Inflammatory macrophage treated with lipopolysaccharide for 1 hour (primary cell): Measurements from ENCODE around the gene EIF2B1.

Experiments used
- DNase-seq, 2 donors: peaks; one replicate each; pipeline ENCODE4 v3.0.0-alpha.2; 2020 to 2022

Gene EIF2B1

GRCh38 chr12:123633379-123634141 is at the start of gene EIF2B1, which contains the start of gene GTF2H3:
Gene EIF2B1, minus strand, starts transcription at chr12:123633686. Its CDS starts 129 bp downstream, at chr12:123633557.
Gene GTF2H3, plus strand, starts transcription at chr12:123633829. Its CDS starts 31 bp downstream, at chr12:123633860.
- peak; percentile 96 to 97 for DNase-seq

GRCh38 chr12:123681605-123682004 is 48.1 kb upstream of the EIF2B1 start:
- DNase-seq = peak; percentile 72 to 75

GRCh38 chr12:123678981-123679380 is 45.5 kb upstream of the EIF2B1 start:
- no peak for DNase-seq

GRCh38 chr12:123676616-123677320 is 43.3 kb upstream of the EIF2B1 start:
- DNase-seq = no peak

- no peak for DNase-seq
Measured at GRCh38 chr12:123675436-123675835, 42.0 kb upstream of the EIF2B1 start.

GRCh38 chr12:123671876-123672275 is 38.4 kb upstream of the EIF2B1 start:
- no peak for DNase-seq

- peak; percentile 81 to 92 for DNase-seq
Measured at GRCh38 chr12:123670882-123671728, 37.6 kb upstream of the EIF2B1 start, which contains the start of gene TCTN2. Gene TCTN2, plus strand, starts transcription at chr12:123671113. Its CDS starts 128 bp downstream, at chr12:123671241.

- DNase-seq = no peak
Measured at GRCh38 chr12:123667771-123668170, 34.3 kb upstream of the EIF2B1 start.

GRCh38 chr12:123659996-123660727 is 26.7 kb upstream of the EIF2B1 start:
- DNase-seq = peak; percentile 77 to 96

GRCh38 chr12:123657211-123657610 is 23.7 kb upstream of the EIF2B1 start:
- DNase-seq = no peak

GRCh38 chr12:123656392-123656791 is 22.9 kb upstream of the EIF2B1 start:
- no peak for DNase-seq

- no peak for DNase-seq
Measured at GRCh38 chr12:123655420-123655819, 21.9 kb upstream of the EIF2B1 start.

- no peak for DNase-seq
Measured at GRCh38 chr12:123654129-123654701, 20.7 kb upstream of the EIF2B1 start.

GRCh38 chr12:123648401-123648800 is 14.9 kb upstream of the EIF2B1 start:
- no peak for DNase-seq

- no peak for DNase-seq
Measured at GRCh38 chr12:123645878-123646277, 12.4 kb upstream of the EIF2B1 start.

- no peak for DNase-seq
Measured at GRCh38 chr12:123645380-123645779, 11.9 kb upstream of the EIF2B1 start.

GRCh38 chr12:123643911-123644310 is 10.4 kb upstream of the EIF2B1 start:
- no peak for DNase-seq

- DNase-seq = no peak
Measured at GRCh38 chr12:123634142-123634561, 666 bp upstream of the EIF2B1 start.

GRCh38 chr12:123621619-123622530 is 11.6 kb downstream of the EIF2B1 start:
- DNase-seq = no peak

- DNase-seq = no peak
Measured at GRCh38 chr12:123621101-123621500, 12.4 kb downstream of the EIF2B1 start.

GRCh38 chr12:123617580-123617979 is 15.9 kb downstream of the EIF2B1 start:
- DNase-seq = no peak
